ENCODE results near the gene UBE4B.

DNA sequence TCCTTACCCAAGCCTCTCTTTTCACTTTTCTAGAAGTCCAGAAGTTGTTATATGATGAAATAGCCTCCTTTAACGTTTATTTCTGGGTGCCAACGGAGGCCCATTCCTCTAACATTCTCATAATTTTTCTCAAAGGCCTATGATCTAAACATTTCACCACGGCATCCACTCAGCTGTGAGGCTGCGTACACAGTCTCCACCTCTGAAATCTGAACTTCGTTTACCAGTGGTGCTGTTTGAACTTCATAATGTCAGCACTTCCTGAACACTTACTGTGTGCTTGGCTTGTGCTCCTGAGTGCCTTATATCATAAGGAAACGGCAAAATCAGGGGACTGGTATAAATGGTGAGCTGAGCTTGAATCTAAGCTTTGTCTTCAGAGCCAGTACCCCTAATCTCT lies 47.8 kb upstream of the UBE4B start:
- TF ChIP-seq SLC30A9 (CRISPR knock-in tag; IDR thresholded peaks at IDR 0.05) (no peak), CHD2 (IDR thresholded peaks at IDR 0.05; ENCODE audit: low read depth, low read length) (no peak), ZNF592 (IDR thresholded peaks at IDR 0.05) (no peak), HNRNPH1 (optimal IDR thresholded peaks at IDR 0.05; ENCODE audit: low read depth, low read length) (no peak), RCOR1 (IDR thresholded peaks at IDR 0.05; ENCODE audit: borderline replicate concordance in 1 of 2, low read depth in 2 of 2, low read length in 2 of 2) (no peak), EP300 (IDR thresholded peaks at IDR 0.05; ENCODE audit: low read length) (no peak), FUS (optimal IDR thresholded peaks at IDR 0.05; ENCODE audit: low read depth, low read length) (no peak), ZNF644 (tag; IDR thresholded peaks at IDR 0.05; ENCODE audit: low read depth) (no peak), TEAD1 (CRISPR knock-in tag; IDR thresholded peaks at IDR 0.05) (no peak)
- TF ChIP-seq, protein P1, sequence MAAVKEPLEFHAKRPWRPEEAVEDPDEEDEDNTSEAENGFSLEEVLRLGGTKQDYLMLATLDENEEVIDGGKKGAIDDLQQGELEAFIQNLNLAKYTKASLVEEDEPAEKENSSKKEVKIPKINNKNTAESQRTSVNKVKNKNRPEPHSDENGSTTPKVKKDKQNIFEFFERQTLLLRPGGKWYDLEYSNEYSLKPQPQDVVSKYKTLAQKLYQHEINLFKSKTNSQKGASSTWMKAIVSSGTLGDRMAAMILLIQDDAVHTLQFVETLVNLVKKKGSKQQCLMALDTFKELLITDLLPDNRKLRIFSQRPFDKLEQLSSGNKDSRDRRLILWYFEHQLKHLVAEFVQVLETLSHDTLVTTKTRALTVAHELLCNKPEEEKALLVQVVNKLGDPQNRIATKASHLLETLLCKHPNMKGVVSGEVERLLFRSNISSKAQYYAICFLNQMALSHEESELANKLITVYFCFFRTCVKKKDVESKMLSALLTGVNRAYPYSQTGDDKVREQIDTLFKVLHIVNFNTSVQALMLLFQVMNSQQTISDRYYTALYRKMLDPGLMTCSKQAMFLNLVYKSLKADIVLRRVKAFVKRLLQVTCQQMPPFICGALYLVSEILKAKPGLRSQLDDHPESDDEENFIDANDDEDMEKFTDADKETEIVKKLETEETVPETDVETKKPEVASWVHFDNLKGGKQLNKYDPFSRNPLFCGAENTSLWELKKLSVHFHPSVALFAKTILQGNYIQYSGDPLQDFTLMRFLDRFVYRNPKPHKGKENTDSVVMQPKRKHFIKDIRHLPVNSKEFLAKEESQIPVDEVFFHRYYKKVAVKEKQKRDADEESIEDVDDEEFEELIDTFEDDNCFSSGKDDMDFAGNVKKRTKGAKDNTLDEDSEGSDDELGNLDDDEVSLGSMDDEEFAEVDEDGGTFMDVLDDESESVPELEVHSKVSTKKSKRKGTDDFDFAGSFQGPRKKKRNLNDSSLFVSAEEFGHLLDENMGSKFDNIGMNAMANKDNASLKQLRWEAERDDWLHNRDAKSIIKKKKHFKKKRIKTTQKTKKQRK (IDR thresholded peaks at IDR 0.05; ENCODE audit: borderline replicate concordance, low read depth, low read length), result no peak

Measured in K562 (cell line).